Body of pancreas (tissue), 4 donors: ENCODE measurements around the gene MRPL45.

ENCODE experiments used
- POLR2A ChIP-seq, 3 donors: fragments of 450-650 bp; IDR thresholded peaks; one replicate each; pipeline ENCODE4 v1.6.1; 2016; ENCODE audit warnings: antibody characterized with exemption in 3 of 3, mild to moderate bottlenecking in 2 of 3
- TF ChIP-seq, protein P1 (sequence below), 7 experiments: fragments of 450-650 bp in 4 of 7; fragments of 200-600 bp in 3 of 7; sonication (generic) in 3 of 7; IDR thresholded peaks; one replicate each; pipeline ENCODE4 v1.5.1; 2016 to 2019; ENCODE audit warnings: antibody characterized with exemption in 7 of 7

DNA sequence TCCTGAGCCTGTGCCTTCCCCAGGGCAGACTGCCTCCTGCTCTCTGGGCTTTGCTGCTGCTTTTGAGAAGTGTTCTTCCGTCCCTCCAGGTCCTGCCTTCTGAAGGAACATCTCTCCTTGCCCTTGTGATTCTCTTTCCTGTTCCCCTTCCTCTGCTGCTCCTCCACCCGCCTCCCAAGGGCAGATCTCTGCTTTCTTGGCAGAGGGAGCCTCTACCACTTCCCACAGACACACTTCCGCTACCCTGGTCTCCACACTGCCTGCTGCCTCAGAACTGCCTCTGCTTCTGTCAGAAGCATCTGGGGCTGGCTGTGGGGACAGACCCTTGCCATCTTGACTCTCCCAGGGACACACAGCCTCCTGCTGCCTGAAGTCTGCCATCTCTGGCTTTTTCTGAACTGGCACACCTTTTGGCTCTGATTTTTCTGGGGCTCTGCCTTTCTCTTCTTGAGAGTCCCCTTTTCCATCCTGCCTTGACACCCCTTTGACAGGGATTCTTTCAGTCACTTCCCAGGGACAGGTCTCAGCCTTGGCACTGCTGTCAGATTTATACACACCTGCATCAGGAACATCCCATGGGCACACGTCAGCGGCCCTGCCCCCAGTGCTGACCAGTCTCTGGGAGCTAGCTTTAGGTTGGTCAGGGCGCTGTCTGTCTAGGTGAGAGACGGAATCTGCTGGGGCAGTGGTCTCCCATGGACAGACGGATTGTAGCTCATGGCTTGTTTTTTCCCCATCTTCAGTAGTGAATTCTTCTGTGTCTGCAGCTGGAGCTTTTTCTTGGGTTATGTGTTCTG is 30.2 kb downstream of the MRPL45 start:
- TF ChIP-seq, protein P1, sequence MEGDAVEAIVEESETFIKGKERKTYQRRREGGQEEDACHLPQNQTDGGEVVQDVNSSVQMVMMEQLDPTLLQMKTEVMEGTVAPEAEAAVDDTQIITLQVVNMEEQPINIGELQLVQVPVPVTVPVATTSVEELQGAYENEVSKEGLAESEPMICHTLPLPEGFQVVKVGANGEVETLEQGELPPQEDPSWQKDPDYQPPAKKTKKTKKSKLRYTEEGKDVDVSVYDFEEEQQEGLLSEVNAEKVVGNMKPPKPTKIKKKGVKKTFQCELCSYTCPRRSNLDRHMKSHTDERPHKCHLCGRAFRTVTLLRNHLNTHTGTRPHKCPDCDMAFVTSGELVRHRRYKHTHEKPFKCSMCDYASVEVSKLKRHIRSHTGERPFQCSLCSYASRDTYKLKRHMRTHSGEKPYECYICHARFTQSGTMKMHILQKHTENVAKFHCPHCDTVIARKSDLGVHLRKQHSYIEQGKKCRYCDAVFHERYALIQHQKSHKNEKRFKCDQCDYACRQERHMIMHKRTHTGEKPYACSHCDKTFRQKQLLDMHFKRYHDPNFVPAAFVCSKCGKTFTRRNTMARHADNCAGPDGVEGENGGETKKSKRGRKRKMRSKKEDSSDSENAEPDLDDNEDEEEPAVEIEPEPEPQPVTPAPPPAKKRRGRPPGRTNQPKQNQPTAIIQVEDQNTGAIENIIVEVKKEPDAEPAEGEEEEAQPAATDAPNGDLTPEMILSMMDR (IDR thresholded peaks at IDR 0.05), result no peak
- peak in 1 of 3 donors; percentile 17 for TF ChIP-seq POLR2A (IDR thresholded peaks at IDR 0.05)
